Measurements from ENCODE around the gene DENND6B. TPM values are rescaled to one million over a fixed set of nuclear protein-coding genes. Genes with fewer than 3 reads are reported as not detected.

The DENND6B gene
- total and polyA plus RNA-seq, 2 of the 13 experiments (the other 11 are each of a cell fraction or from before 2014, with no cell fraction given), result 0.95 to 3.8 TPM

DNA sequence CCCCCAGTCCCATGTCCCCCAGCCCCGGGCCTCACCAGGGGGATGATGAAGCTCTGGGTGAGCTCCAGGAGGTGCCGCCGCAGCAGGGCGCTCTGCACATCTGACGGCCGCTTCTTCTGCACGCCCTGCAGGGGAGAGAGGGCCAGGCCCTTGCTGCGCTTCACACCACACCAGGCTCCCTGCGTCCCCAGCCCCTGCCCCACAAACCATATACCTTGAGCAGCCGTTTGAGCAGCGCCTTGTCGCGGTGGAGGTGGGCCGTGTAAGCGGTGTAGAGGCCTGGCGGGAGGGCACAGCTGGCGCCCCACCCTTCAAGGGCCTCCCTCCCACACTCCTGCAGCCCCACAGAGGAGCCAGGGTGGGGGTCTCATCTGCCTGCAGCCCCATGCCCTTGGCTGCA is 13.2 kb downstream of the DENND6B start:
- H3K4me1 ChIP-seq (ENCODE audit: insufficient read depth, low read length), result peaks cover 72% of the 10 kb centered on the region
- intact Hi-C loops (cut with micrococcal nuclease; ENCODE audit: unreplicated experiment) (no loop called here), in situ Hi-C loops (cut with HindIII; ENCODE audit: extremely low pct_ligation_motif_present, low pct_unique_long_range_greater_than_20kb) (no loop called here)
- WGBS (ENCODE audit: low lambda C conversion rate), result 80% methylated on average over 4 of the region's 17 CpGs
- H3K36me3 ChIP-seq (replicated peaks in 1 of 2; ENCODE audit: control insufficient read depth in 1 of 2, insufficient read depth in 2 of 2, low read length in 2 of 2), result no peaks in the 10 kb centered on the region
- no peaks in the 10 kb centered on the region for H3K9me3 ChIP-seq (ENCODE audit: low read length)
- no peak for DNase-seq (ENCODE audit: low spot score)
- no peak overlapping the region for H2AFZ ChIP-seq (ENCODE audit: low read length)
- no peak for TF ChIP-seq TEAD2 (CRISPR knock-in tag; IDR thresholded peaks at IDR 0.05)
- TF ChIP-seq, protein P1, sequence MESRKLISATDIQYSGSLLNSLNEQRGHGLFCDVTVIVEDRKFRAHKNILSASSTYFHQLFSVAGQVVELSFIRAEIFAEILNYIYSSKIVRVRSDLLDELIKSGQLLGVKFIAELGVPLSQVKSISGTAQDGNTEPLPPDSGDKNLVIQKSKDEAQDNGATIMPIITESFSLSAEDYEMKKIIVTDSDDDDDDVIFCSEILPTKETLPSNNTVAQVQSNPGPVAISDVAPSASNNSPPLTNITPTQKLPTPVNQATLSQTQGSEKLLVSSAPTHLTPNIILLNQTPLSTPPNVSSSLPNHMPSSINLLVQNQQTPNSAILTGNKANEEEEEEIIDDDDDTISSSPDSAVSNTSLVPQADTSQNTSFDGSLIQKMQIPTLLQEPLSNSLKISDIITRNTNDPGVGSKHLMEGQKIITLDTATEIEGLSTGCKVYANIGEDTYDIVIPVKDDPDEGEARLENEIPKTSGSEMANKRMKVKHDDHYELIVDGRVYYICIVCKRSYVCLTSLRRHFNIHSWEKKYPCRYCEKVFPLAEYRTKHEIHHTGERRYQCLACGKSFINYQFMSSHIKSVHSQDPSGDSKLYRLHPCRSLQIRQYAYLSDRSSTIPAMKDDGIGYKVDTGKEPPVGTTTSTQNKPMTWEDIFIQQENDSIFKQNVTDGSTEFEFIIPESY (CRISPR knock-in tag; IDR thresholded peaks at IDR 0.05), result peak; percentile 46; the same call in 1 of the 2 replicates
- no peak for ATAC-seq
- peaks cover 0 to 1% of the 10 kb centered on the region in 2 experiments; a peak in 2 of 5 replicates for H3K27me3 ChIP-seq (ENCODE audit: control insufficient read depth in 1 of 2, insufficient read depth in 2 of 2, low read length in 2 of 2)
- POLR2A ChIA-PET, result interaction anchor here (1.7 kb wide), 1 partner anchor 19 kb away, joined by 6 read pairs; no protein-coding TSS in a partner anchor
- no TSS peak for BruUV-seq (replicated peaks)
- FAIRE-seq, result no peak
- H3K79me2 ChIP-seq (ENCODE audit: insufficient read depth, low read length), result no peaks in the 10 kb centered on the region
- CTCF ChIA-PET (ENCODE audit: low intra/inter-chr PET ratio, low total read pairs), result no interaction called here
- no peak overlapping the region for H3K27ac ChIP-seq (ENCODE audit: extremely low read length, insufficient read depth, low read length)
- no peak overlapping the region for H3K4me3 ChIP-seq (replicated peaks in 1 of 3; ENCODE audit: insufficient read depth in 1 of 3, low read depth in 2 of 3, low read length in 3 of 3)
- H3K9ac ChIP-seq (ENCODE audit: insufficient read depth, low read depth, low read length), result no peak overlapping the region
- no peak overlapping the region for H3K4me2 ChIP-seq (ENCODE audit: low read depth, low read length)
- no peaks in the 10 kb centered on the region for H4K20me1 ChIP-seq (ENCODE audit: insufficient read depth, low read length)

DNA sequence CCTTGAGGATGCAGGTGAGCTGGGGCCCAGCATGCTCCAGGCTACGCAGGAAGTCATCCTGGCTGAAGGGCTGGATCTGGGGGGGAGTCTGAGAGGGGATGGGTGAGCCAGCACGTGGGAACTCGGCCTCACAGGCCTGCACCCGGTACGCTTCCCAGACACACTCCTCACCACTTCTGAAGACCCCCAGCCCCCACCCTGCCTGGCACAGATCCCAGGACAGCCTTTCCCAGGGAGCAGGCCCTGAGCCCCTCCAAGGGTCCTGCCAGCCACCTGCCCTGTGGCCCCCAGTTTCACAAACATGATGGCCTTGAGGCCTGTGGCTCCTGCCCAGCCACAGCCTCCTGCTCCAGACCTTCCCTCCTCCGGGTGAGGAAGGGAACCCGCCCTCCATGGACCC is 13.8 kb downstream of the DENND6B start:
- BruUV-seq (replicated peaks), result no TSS peak
- DNase-seq (ENCODE audit: low spot score) (no peak), ATAC-seq (no peak), FAIRE-seq (no peak)
- Histone ChIP-seq H3K9ac (ENCODE audit: insufficient read depth, low read depth, low read length) (no peak overlapping the region), H3K27me3 (ENCODE audit: control insufficient read depth in 1 of 2, insufficient read depth in 2 of 2, low read length in 2 of 2) (peaks cover 0 to 1% of the 10 kb centered on the region in 2 experiments; a peak in 2 of 5 replicates), H3K4me2 (ENCODE audit: low read depth, low read length) (no peak overlapping the region), H2AFZ (ENCODE audit: low read length) (no peak overlapping the region), H3K36me3 (replicated peaks in 1 of 2; ENCODE audit: control insufficient read depth in 1 of 2, insufficient read depth in 2 of 2, low read length in 2 of 2) (no peaks in the 10 kb centered on the region), H3K79me2 (ENCODE audit: insufficient read depth, low read length) (no peaks in the 10 kb centered on the region), H4K20me1 (ENCODE audit: insufficient read depth, low read length) (no peaks in the 10 kb centered on the region), H3K4me3 (replicated peaks in 1 of 3; ENCODE audit: insufficient read depth in 1 of 3, low read depth in 2 of 3, low read length in 3 of 3) (no peak overlapping the region), H3K4me1 (ENCODE audit: insufficient read depth, low read length) (peaks cover 77% of the 10 kb centered on the region), H3K9me3 (ENCODE audit: low read length) (no peaks in the 10 kb centered on the region), H3K27ac (ENCODE audit: extremely low read length, insufficient read depth, low read length) (no peak overlapping the region)
- intact Hi-C loops (cut with micrococcal nuclease; ENCODE audit: unreplicated experiment) (no loop called here), in situ Hi-C loops (cut with HindIII; ENCODE audit: extremely low pct_ligation_motif_present, low pct_unique_long_range_greater_than_20kb) (no loop called here)
- CTCF ChIA-PET (ENCODE audit: low intra/inter-chr PET ratio, low total read pairs), result no interaction called here
- WGBS (ENCODE audit: low lambda C conversion rate), result 53% methylated on average over 3 of the region's 7 CpGs
- POLR2A ChIA-PET, result interaction anchor here (1.7 kb wide), 1 partner anchor 19 kb away, joined by 6 read pairs; no protein-coding TSS in a partner anchor
- TF ChIP-seq NFKB2 (CRISPR knock-in tag; IDR thresholded peaks at IDR 0.05; ENCODE audit: borderline replicate concordance) (no peak), ZNF468 (CRISPR knock-in tag; IDR thresholded peaks at IDR 0.05) (no peak), MEF2D (CRISPR knock-in tag; IDR thresholded peaks at IDR 0.05) (no peak), HMG20B (CRISPR knock-in tag; conservative IDR thresholded peaks at IDR 0.05) (no peak), ZNF878 (CRISPR knock-in tag; IDR thresholded peaks at IDR 0.05) (no peak)
- TF ChIP-seq, protein P2, sequence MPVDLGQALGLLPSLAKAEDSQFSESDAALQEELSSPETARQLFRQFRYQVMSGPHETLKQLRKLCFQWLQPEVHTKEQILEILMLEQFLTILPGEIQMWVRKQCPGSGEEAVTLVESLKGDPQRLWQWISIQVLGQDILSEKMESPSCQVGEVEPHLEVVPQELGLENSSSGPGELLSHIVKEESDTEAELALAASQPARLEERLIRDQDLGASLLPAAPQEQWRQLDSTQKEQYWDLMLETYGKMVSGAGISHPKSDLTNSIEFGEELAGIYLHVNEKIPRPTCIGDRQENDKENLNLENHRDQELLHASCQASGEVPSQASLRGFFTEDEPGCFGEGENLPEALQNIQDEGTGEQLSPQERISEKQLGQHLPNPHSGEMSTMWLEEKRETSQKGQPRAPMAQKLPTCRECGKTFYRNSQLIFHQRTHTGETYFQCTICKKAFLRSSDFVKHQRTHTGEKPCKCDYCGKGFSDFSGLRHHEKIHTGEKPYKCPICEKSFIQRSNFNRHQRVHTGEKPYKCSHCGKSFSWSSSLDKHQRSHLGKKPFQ (CRISPR knock-in tag; IDR thresholded peaks at IDR 0.05; ENCODE audit: insufficient replicate concordance), result no peak
- TF ChIP-seq, protein P3, sequence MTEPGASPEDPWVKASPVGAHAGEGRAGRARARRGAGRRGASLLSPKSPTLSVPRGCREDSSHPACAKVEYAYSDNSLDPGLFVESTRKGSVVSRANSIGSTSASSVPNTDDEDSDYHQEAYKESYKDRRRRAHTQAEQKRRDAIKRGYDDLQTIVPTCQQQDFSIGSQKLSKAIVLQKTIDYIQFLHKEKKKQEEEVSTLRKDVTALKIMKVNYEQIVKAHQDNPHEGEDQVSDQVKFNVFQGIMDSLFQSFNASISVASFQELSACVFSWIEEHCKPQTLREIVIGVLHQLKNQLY (CRISPR knock-in tag; IDR thresholded peaks at IDR 0.05), result no peak
- TF ChIP-seq, protein P4, sequence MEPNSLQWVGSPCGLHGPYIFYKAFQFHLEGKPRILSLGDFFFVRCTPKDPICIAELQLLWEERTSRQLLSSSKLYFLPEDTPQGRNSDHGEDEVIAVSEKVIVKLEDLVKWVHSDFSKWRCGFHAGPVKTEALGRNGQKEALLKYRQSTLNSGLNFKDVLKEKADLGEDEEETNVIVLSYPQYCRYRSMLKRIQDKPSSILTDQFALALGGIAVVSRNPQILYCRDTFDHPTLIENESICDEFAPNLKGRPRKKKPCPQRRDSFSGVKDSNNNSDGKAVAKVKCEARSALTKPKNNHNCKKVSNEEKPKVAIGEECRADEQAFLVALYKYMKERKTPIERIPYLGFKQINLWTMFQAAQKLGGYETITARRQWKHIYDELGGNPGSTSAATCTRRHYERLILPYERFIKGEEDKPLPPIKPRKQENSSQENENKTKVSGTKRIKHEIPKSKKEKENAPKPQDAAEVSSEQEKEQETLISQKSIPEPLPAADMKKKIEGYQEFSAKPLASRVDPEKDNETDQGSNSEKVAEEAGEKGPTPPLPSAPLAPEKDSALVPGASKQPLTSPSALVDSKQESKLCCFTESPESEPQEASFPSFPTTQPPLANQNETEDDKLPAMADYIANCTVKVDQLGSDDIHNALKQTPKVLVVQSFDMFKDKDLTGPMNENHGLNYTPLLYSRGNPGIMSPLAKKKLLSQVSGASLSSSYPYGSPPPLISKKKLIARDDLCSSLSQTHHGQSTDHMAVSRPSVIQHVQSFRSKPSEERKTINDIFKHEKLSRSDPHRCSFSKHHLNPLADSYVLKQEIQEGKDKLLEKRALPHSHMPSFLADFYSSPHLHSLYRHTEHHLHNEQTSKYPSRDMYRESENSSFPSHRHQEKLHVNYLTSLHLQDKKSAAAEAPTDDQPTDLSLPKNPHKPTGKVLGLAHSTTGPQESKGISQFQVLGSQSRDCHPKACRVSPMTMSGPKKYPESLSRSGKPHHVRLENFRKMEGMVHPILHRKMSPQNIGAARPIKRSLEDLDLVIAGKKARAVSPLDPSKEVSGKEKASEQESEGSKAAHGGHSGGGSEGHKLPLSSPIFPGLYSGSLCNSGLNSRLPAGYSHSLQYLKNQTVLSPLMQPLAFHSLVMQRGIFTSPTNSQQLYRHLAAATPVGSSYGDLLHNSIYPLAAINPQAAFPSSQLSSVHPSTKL (CRISPR knock-in tag; IDR thresholded peaks at IDR 0.05), result no peak

Measured in HepG2 (cell line).